ENCODE data around the gene IFNGR1. TPM values are rescaled to one million over a fixed set of nuclear protein-coding genes. Genes with fewer than 3 reads are reported as not detected.

The IFNGR1 gene
- total and polyA plus RNA-seq, 10 of the 15 experiments (the other 5 are each of a cell fraction or from before 2014, with no cell fraction given), result 89.0 to 296 (median 138) TPM

GRCh38 chr6:137258170-137258569 is 39.0 kb upstream of the IFNGR1 start (continued):
- no peak for TF ChIP-seq PRDM15 (CRISPR knock-in tag; IDR thresholded peaks at IDR 0.05)
- TF ChIP-seq EZH2 (IDR thresholded peaks at IDR 0.05; ENCODE audit: borderline replicate concordance, control insufficient read depth, low read depth, low read length), result no peak
- no peak for TF ChIP-seq NRF1 (conservative IDR thresholded peaks at IDR 0.05; ENCODE audit: low read depth, low read length)
- TF ChIP-seq WRNIP1 (IDR thresholded peaks at IDR 0.05; ENCODE audit: borderline replicate concordance, low read depth, low read length), result no peak
- TF ChIP-seq PAX8 (IDR thresholded peaks at IDR 0.05), result no peak
- peak; percentile 79 to 95; a peak in 2 of 4 replicates for TF ChIP-seq EP300 (IDR thresholded peaks at IDR 0.05; ENCODE audit: borderline replicate concordance in 1 of 2, control insufficient read depth in 1 of 2, low read depth in 2 of 2, low read length in 2 of 2)
- no peak for TF ChIP-seq ZBTB4 (CRISPR knock-in tag; IDR thresholded peaks at IDR 0.05)
- no peak for TF ChIP-seq TBL1XR1 (IDR thresholded peaks at IDR 0.05; ENCODE audit: low read depth, low read length)
- TF ChIP-seq STAT3 (IDR thresholded peaks at IDR 0.05; ENCODE audit: low read depth, low read length), result no peak
- no peak for TF ChIP-seq RBBP5 (conservative IDR thresholded peaks at IDR 0.05)
- no peak for TF ChIP-seq NFXL1 (IDR thresholded peaks at IDR 0.05; ENCODE audit: borderline replicate concordance)
- no peak for TF ChIP-seq MYB (IDR thresholded peaks at IDR 0.05; ENCODE audit: borderline replicate concordance, low read depth, low read length)
- TF ChIP-seq KDM1A (IDR thresholded peaks at IDR 0.05; ENCODE audit: borderline replicate concordance), result no peak
- 0 out of 2 replicates have a peak, but pooled peaks have one; percentile 57 for TF ChIP-seq TCF12 (IDR thresholded peaks at IDR 0.05; ENCODE audit: low read depth, low read length)
- no peak for TF ChIP-seq CUX1 (IDR thresholded peaks at IDR 0.05; ENCODE audit: insufficient replicate concordance, low read depth, low read length)
- TF ChIP-seq SUPT20H (IDR thresholded peaks at IDR 0.05; ENCODE audit: borderline replicate concordance, control insufficient read depth, low read depth, low read length), result no peak
- no peak for TF ChIP-seq PML (IDR thresholded peaks at IDR 0.05; ENCODE audit: low read length)
- TF ChIP-seq POLR2AphosphoS5 (IDR thresholded peaks at IDR 0.05; ENCODE audit: low read length), result no peak
- TF ChIP-seq CHD2 (IDR thresholded peaks at IDR 0.05; ENCODE audit: borderline replicate concordance, low read depth, low read length), result peak; percentile 36; the same call in 1 of the 2 replicates

Data from GM12878 (cell line).